Stimulated activated CD8-positive, alpha-beta memory T cell treated with anti-CD3 and anti-CD28 coated beads, Interleukin-4, amount 100 ng/mL, for 4 hours (primary cell): Measurements from ENCODE around the gene TBC1D24.
A peak's percentile ranks its signal among the peaks of the same experiment; 100 is the strongest.

Experiments
- DNase-seq, 2 donors: peaks; one replicate each; pipeline ENCODE4 v3.0.0-alpha.2; 2020; ENCODE audit warnings: low read depth in 2 of 2, low spot score in 1 of 2

Gene TBC1D24

DNA sequence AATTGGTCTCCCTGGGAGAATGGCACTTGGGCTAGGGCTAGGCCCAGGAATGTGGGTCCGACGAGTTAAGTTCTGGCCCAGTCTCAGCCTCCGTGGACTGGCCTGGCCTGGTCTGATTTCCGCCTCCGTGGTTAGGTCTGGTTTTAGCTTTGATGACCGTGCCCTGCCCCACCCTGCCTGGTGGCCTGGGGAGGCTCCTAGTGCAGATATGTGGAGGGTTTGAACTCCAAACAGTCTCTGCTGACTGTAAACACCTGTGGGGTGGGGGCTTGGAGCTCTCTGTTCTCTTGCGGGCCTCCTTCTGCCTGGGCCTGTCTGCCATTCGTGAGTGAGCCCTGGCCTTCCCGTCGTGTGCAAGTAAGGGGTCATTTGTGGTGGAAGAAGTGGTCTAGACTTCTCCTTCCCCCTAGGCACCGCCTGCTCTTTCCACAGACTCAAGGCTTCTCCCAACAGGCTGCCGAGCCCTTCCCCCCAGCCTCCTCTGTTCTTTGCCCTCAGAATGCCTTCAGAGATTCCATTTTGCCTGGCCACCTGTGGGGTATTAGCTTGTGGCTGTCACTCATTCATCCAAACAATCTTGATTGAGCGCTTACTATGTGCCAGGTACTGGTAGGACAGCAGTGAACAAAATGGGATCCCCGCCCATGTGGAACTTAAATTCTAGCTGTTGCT, 40.4 kb downstream of the TBC1D24 start:
- DNase-seq, result no peak

DNA sequence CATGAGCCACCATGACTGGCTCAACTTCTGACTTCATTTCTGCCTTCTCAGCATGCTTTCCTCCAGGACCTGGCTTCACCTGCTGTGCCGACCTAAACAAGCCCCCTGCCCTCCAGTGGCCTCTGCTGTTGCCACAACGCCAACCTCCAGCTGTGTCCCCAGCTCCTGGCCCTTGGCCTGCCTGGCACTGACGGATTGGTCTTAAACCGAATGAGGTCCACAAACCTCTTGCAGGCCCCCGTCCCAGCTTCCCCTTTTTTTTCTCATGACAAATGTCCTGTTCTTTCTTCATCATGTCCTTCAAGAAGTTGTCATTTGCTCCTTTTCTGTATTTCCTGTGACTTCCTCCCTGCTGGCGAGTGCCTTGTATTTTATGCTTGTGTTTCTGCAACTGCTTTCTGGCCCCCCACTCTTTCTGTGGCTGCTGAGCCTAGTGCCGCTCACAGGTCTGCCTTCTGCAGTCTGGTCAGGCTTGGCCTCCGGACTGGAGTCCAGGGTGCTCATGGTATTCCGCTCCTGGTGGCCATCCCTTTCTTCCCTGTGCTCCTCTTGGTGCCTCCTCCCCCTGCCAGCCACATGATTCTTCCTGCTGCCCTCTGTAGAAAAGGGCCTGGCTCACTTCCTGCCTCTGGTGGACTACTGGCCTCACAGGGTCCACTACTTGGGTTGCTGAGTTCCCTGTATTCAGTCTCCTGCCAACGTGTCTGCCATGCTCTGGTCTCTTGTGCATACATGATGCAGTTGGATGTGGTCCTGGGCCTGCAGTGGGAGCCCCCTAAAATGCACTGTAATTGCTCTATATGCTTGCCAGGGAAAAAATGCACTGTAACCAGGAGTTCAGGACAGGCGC, 41.7 kb downstream of the TBC1D24 start:
- DNase-seq, result no peak

DNA sequence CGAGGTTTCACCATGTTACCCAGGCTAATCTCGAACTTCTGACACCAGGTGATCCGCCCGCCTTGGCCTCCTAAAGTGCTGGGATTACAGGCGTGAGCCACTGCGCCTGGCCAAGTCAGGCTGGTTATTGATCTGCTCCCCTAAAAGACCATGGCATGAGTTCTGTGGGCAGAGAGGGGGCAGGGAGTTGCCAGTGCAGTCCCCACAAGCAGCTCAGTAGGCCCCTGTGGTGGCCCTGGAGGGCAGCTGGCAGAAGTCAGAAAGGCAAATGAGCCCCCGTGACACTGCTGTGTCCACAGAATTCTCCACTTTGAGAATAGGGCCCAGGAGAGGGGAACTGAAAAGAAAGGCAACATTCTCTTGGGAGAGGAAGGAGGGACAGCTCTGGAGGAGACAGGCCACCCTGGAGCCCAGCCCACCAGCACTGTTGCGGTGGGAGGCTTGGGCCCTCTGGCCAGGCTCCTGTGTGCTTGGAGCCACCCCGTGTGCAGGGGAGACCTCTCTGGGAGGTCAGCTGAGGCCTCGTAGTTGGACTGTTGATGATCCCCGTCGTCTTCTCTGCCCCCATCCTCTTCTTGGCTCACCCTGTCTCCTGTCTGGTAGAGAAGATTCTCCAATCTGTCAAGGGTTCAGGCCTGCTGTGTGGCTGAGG, 43.2 kb downstream of the TBC1D24 start:
- no peak for DNase-seq

DNA sequence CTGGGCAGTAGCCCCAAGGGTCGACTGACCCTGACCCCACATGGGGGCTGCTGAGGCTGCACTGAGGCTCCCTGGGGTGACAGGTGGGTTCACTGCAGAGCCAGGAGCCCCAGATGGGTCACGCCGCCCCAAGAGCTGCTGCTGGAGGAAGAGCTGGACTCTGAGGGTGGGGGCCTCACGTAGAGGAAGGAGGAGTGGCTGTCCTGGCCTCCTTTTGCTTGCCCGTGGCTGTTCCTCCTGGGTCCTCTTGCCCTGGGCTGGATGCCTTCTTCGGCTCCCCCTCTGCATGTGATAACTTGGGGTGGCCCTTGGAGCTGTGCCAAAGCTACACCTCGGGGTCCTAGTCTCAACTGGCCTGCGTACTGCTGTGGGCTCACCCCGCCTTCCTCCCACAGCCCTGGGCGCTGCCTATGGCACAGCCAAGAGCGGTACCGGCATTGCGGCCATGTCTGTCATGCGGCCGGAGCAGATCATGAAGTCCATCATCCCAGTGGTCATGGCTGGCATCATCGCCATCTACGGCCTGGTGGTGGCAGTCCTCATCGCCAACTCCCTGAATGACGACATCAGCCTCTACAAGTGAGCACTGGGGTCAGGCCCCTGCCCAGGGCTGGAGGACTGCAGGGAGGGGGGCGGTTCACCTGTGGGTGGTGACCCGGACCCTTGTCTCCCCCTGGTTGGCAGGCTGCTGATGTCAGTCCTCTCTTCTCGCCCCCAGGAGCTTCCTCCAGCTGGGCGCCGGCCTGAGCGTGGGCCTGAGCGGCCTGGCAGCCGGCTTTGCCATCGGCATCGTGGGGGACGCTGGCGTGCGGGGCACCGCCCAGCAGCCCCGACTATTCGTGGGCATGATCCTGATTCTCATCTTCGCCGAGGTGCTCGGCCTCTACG, 44.1 kb downstream of the TBC1D24 start:
- no peak for DNase-seq

DNA sequence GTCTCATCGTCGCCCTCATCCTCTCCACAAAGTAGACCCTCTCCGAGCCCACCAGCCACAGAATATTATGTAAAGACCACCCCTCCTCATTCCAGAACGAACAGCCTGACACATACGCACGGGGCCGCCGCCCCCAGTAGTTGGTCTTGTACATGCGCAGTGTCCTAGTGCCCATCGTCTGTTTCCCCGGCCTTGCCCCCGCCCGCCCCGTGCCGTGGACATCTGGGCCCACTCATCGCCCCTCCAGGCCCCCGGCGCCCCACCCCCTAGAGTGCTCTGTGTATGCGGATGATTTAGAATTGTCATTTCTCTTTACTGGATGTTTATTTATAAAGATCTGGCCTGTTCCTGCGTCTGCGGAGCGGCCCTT, 44.8 kb downstream of the TBC1D24 start:
- no peak for DNase-seq

DNA sequence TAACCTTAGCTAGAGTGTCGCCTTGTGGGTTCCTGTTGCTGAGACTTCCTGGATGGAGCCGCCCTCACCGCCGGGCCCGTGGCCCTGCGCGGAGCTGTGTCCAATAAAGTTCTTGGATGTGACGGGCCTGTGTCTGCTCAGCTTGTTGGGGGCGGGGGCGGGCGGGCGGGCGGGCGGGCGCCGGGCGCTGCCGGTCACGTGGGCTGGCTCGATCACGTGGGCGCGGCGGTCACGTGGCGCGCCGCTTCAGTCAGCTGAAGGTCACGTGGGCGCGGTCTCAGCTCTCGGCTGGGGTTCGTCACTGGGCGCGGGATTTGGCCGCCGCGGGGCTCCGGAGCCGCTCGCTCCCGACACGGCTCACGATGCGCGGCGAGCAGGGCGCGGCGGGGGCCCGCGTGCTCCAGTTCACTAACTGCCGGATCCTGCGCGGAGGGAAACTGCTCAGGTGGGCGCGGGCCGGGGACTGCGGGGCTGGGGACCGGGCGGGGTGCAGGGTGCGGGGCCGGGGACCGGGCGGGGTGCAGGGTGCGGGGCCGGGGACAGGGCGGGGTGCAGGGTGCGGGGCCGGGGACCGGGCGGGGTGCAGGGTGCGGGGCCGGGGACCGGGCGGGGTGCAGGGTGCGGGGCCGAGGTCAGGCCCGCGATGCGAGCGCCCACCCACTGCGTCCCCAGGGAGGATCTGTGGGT, 45.3 kb downstream of the TBC1D24 start, which contains the start of gene AMDHD2:
AMDHD2 (plus strand) TSS at position 275 of the 687 bp plus-strand sequence; CDS start at position 363, 88 bp downstream.
- DNase-seq, result peak; percentile 72 to 74

DNA sequence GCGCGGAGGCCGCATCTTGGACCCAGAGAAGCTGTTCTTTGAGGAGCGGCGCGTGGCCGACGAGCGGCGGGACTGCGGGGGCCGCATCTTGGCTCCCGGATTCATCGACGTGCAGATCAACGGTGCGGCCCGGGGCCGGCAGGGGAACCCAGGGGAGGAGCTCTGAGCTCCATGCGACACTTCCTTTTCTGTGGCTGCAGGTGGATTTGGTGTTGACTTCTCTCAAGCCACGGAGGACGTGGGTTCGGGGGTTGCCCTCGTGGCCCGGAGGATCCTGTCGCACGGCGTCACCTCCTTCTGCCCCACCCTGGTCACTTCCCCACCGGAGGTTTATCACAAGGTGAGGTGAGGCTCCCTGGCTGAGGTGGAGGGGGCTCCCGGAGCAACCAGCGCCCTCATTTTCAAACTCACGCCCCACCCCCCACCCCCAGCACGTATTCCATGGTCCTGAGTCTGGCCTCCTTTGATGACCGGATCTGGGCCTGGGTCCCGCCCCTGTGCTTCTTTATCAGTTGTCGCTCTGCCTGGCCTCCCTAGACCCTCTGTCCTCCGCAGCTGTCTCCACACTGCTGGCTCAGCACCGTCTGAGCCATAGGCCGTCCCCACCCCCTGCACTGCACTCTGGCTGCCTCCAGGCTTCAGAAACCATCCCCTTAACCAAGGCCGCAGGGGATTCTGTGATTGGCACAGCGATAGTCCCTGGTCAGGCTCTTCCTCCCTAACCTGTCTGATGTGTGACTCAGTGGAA, 46.0 kb downstream of the TBC1D24 start:
- no peak for DNase-seq

DNA sequence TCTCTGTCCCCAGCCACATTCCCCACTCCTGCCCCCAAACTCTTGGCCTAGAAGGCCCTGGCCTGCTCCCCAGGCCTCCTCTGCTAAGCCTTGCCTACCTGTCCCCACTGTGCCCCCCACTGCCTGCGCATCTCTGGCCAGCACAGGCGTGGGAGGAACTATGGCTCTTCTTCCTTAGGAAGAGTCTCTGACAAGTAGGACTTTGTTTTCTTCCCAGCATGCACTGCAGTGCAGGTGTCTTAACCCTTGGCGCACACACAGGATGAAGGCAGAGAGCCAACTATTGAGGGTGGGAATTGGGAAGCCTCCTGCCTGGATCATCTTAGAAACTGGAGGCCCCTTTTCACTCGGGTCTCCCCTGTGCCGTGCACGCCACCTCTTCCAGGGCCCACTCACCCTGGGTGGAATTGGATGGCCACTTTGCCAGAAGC, 48.9 kb downstream of the TBC1D24 start:
- DNase-seq, result no peak

DNA sequence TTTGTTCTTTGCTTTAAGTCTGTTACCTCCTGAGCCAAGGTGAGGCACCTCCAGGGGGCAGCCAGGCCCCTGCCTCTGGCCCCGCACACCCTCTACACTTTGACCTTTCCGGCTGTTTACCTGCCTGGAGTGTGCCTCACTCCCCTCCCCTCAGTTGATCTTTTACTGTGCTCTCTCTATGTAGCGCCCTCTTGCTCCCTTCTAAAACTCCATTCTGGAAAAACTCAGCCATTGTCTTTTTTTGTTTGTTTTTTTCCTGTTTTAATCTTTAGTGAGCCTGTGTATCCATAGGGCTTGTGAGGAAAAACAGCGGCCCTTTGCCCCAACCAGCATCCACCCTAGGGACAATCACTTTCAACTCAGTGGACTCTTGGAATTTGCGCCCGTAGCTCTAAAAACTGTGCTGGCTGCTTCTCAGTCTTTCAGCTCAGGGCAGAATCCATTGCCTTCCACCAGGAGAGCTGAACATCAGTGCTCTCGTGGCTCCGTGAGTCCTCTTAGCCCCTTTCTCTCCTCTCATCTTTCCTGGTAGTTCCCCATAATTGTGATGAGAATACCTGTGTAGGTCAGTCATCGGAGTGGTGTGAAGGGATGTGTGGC, 49.5 kb downstream of the TBC1D24 start:
- DNase-seq, result no peak

DNA sequence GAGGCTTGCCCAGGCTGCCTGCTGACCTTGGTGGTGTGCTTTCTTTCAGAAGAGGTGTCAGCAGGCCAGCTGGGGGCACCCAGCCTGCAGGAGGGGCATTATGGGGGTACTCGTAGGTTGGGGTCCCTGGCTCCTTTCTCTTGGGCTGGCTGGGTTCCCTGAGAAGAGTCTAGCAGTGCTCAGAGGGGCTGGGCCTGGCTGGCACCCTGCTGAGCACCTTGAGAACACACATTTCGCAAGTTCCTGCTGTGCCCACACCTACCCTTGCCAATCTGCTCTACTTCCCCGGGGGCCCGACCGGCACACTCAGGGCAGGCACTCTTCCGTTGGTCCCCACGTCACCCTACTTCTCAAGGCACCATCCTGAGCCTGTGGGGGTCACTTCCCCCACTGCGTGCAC, 51.2 kb downstream of the TBC1D24 start:
- no peak for DNase-seq

DNA sequence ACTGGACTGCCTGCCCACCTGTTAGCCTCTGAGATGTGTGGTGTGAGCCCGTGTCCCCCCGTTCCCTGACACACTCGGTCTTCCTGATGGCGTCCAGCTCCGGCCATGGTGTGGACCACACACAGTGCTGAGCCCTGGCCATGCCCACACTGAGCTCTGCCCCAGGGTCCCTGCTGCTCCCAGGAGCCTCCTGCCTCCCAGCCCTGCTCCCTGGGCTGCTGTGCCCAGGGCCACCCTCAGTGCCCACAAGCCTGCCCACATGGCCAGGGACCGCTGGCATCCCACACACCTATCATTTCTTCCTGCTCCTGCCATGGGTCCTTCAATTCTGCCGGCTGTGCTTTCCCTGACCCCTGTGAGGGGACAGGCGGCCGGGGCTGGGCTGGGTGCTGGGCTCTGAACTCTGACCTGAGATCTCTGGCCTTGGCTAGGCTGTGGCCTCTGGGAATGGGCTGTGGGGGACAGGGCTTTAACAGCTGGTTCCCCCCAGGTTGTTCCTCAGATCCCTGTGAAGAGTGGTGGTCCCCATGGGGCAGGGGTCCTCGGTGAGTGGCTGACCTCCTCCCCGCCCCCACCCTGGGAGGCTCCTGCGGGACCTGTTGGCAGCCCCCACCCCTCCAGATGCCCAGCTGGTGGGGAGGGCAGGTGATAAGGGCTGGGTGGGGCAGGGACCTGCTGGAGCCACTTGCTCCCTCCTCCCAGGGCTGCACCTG, 52.3 kb downstream of the TBC1D24 start:
- no peak for DNase-seq

DNA sequence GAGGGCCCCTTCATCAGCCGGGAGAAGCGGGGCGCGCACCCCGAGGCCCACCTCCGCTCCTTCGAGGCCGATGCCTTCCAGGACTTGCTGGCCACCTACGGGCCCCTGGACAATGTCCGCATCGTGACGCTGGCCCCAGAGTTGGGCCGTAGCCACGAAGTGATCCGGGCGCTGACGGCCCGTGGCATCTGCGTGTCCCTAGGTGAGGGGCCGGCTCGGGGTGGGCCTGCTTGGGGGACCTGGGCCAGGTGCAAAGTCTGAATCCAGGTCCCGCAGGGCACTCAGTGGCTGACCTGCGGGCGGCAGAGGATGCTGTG, 52.8 kb downstream of the TBC1D24 start:
- no peak for DNase-seq

DNA sequence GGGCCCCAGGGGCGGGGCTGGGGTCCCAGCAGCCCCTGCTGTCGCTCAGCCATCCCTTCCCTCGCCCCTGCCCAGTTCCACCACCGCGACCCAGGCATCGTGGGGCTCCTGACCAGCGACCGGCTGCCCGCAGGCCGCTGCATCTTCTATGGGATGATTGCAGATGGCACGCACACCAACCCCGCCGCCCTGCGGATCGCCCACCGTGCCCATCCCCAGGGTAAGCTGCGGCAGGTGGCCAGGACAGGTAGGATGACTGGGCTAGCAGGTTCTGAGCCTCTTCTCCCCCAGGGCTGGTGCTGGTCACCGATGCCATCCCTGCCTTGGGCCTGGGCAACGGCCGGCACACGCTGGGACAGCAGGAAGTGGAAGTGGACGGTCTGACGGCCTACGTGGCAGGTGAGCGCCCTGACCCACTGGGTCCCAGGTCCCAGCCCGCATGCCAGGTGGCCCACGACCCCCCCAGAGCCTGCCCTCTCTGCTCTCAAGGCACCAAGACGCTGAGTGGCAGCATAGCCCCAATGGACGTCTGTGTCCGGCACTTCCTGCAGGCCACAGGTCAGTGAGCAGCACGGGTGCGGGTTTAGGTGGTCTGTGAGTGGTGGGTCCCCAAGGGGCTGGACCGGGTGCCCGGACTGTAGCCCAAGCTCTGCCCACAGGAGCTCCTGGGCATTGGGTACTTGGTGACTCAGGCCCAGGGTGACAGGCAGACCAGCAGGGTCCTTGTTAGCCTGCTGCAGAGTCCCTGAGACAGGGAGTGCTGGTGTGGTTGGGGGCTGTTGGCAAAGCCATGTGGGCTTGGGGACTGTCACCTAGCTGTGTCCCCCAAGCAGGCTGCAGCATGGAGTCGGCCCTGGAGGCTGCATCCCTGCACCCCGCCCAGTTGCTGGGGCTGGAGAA, 53.5 kb downstream of the TBC1D24 start:
- DNase-seq, result no peak

DNA sequence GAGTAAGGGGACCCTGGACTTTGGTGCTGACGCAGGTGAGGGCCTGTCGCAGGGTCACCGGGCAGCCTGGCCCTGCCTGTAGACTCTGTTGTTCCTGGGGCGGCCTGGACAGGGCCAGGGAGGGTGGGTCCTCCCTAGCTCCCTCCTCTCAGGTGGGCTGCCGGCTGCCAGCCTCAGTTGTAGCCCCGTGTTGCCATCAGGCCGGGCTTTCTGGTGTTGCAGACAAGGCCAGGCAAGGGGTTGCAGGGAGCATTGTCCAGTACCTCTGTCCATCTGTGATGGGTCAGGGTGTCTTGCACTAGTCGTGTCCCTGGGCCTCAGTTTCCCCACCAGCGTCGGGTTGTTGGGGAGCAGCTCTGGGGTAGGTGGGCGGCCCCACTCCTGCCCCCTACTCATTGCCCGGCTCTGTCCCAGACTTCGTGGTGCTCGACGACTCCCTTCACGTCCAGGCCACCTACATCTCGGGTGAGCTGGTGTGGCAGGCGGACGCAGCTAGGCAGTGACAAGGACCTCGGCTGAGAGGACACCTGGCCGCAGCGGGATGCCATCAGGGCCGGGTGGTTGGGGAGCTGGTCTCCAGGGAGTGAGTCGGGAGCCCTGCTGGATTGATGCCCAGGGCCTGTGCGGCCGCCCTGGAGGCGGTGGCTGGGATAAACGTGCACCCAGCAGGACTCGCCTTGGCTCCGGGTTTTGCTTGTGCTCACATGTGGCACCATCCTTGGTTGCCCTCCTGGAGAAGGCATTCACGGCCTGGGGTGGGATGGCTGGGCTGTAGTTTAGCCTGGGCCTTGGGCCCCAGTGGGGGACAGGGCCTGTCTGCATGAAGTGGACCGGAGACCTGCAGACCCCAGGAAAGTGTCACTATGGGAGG, 54.4 kb downstream of the TBC1D24 start:
- DNase-seq, result no peak

DNA sequence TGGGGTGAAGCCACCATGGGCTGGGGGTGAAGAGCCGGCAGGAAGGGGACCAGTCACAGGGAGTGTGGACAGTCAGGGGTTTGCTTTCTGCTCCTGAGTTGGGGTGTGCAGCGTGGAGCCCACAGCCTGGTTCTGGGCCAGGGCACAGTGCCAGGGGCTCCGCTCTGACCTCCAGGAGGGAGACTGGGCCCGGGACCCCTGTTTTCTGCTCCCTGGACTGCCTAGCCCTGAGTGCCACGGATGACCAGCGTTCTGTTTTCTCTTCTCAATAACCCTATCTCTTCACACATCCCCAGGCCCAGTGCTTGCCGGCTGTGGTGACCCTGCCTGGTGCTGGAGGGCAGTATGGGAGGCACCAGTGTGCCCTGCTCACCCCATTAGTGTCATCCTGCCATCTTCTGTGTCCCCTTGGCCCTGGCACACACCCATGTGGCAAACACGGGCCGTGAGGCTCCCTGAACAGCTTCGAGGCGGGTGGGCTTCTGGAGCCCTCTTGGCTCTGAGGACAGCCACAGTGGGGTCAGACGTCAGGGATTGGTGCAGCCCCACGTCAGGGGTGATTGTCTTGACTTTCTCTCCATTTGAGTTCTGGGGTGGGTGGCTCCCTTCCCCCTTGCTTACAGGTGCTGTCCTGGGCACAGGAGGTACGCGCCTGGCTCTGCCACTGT, 55.2 kb downstream of the TBC1D24 start:
- no peak for DNase-seq

DNA sequence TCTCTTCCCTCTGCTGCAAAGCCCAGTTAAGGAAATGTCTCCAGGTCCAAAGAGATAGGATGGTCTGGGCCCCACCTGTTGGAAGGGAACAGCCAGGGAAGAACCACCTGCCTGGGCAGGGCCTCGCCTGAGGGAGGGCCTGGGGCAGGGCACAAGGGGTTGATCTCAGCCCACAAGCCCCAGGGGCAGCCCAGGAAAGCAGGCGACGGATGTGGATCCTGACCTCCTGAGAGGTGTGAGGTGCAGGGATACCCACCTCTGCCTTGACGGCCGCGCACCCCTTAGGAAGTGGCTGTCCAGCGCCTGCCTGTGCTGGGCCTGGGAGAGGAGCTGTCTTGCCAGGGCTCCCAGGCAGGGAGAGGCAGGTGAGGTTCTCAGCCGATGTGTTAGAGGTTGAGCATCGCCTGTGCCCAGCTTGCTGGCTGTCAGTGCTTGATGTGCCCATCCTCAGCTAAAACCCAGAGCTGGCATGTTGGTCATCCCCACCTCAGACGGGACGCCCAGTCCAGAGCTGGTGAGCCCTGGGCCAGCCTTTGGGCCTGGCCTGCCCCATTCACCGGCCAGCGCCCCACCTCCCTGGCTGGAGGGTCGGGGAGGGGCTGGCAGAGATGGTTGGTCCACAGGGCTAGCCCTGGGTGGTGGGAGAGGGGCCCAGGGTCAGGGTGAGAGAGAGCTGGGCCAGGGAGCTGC, 55.8 kb downstream of the TBC1D24 start:
- no peak for DNase-seq
